Measurements from ENCODE around the gene DCBLD2. TPM values are rescaled to one million over a fixed set of nuclear protein-coding genes. Genes with fewer than 3 reads are reported as not detected.

DCBLD2 gene
- polyA plus RNA-seq, 3 donors = 0.17 to 1.1 (median 0.45) TPM

GRCh38 chr3:98754483-98754882 is 147.0 kb downstream of the DCBLD2 start:
- Histone ChIP-seq H3K4me1 (ENCODE audit: control insufficient read depth in 1 of 2, insufficient read depth in 2 of 2, low read length in 2 of 2) (peaks cover 3 to 6% of the 10 kb centered on the region in 2 donors), H3K27ac (ENCODE audit: low read depth in 1 of 2, low read length in 2 of 2) (no peak overlapping the region), H3K79me2 (ENCODE audit: insufficient read depth, low read length) (peaks cover under 1% of the 10 kb centered on the region), H3K27me3 (ENCODE audit: control insufficient read depth in 2 of 2, insufficient read depth in 2 of 2, low read length in 2 of 2) (no peaks in the 10 kb centered on the region), H3K9me3 (replicated peaks in 1 of 2; ENCODE audit: control insufficient read depth in 1 of 2, insufficient read depth in 1 of 2, low read length in 2 of 2) (no peaks in the 10 kb centered on the region), H3K36me3 (replicated peaks in 1 of 2; ENCODE audit: control insufficient read depth in 1 of 2, insufficient read depth in 2 of 2, low read length in 2 of 2) (no peaks in the 10 kb centered on the region), H3K4me2 (replicated peaks; ENCODE audit: extremely low read depth, low read length, poor library complexity, severe bottlenecking) (no peak overlapping the region), H2AFZ (ENCODE audit: insufficient read depth, low read depth, low read length, poor library complexity, severe bottlenecking) (no peak overlapping the region), H3K9ac (ENCODE audit: insufficient read depth, low read length, poor library complexity, severe bottlenecking) (no peak overlapping the region), H3K4me3 (replicated peaks in 1 of 3; ENCODE audit: low read depth in 2 of 3, low read length in 3 of 3) (no peak overlapping the region), H4K20me1 (ENCODE audit: insufficient read depth, low read length) (no peaks in the 10 kb centered on the region)
- no peaks in the 10 kb centered on the region for H3K36me3 Mint-ChIP-seq
- WGBS (ENCODE audit: insufficient coverage) = 100% methylated on average over 1 of the region's 3 CpGs
- no peak overlapping the region for H3K4me3 Mint-ChIP-seq
- intact Hi-C loops (cut with micrococcal nuclease) = no loop called here
- H3K27me3 Mint-ChIP-seq (ENCODE audit: low read depth in 3 of 3) = no peaks in the 10 kb centered on the region
- no peak for DNase-seq
- H3K4me1 Mint-ChIP-seq = peaks cover 10% of the 10 kb centered on the region
- no peaks in the 10 kb centered on the region for H3K9me3 Mint-ChIP-seq
- TF ChIP-seq CTCF (IDR thresholded peaks at IDR 0.05) = no peak
- H3K27ac Mint-ChIP-seq = no peak overlapping the region

- Histone ChIP-seq H2AFZ (ENCODE audit: insufficient read depth, low read depth, low read length, poor library complexity, severe bottlenecking) (no peak overlapping the region), H3K27me3 (ENCODE audit: control insufficient read depth in 2 of 2, insufficient read depth in 2 of 2, low read length in 2 of 2) (no peaks in the 10 kb centered on the region), H3K9ac (ENCODE audit: insufficient read depth, low read length, poor library complexity, severe bottlenecking) (no peak overlapping the region), H3K9me3 (replicated peaks in 1 of 2; ENCODE audit: control insufficient read depth in 1 of 2, insufficient read depth in 1 of 2, low read length in 2 of 2) (no peaks in the 10 kb centered on the region), H3K79me2 (ENCODE audit: insufficient read depth, low read length) (no peaks in the 10 kb centered on the region), H3K4me1 (ENCODE audit: control insufficient read depth in 1 of 2, insufficient read depth in 2 of 2, low read length in 2 of 2) (no peaks in the 10 kb centered on the region), H4K20me1 (ENCODE audit: insufficient read depth, low read length) (no peaks in the 10 kb centered on the region), H3K4me3 (replicated peaks in 1 of 3; ENCODE audit: low read depth in 2 of 3, low read length in 3 of 3) (no peak overlapping the region), H3K27ac (ENCODE audit: low read depth in 1 of 2, low read length in 2 of 2) (no peak overlapping the region), H3K36me3 (replicated peaks in 1 of 2; ENCODE audit: control insufficient read depth in 1 of 2, insufficient read depth in 2 of 2, low read length in 2 of 2) (no peaks in the 10 kb centered on the region), H3K4me2 (replicated peaks; ENCODE audit: extremely low read depth, low read length, poor library complexity, severe bottlenecking) (no peak overlapping the region)
- Mint-ChIP-seq H3K4me1 (peaks cover 3% of the 10 kb centered on the region), H3K27ac (no peak overlapping the region), H3K9me3 (no peaks in the 10 kb centered on the region), H3K4me3 (no peak overlapping the region), H3K36me3 (no peaks in the 10 kb centered on the region), H3K27me3 (ENCODE audit: low read depth in 3 of 3) (no peaks in the 10 kb centered on the region)
- TF ChIP-seq CTCF (IDR thresholded peaks at IDR 0.05) = no peak
- 100% methylated on average over 1 of the region's 1 CpG for WGBS (ENCODE audit: insufficient coverage)
- intact Hi-C loops (cut with micrococcal nuclease) = no loop called here
- DNase-seq = no peak
Observed at GRCh38 chr3:98750276-98750919, 151.1 kb downstream of the DCBLD2 start.

Data from CD14-positive monocyte (primary cell).